HUES6 (cell line): ENCODE data around the gene AKT1.

Source experiments
- H3K27ac ChIP-seq: 2 replicates; pipeline ENCODE4 v1.7.0; 2013; ENCODE audit warnings: low read depth, mild to moderate bottlenecking, low read length, inconsistent platforms
- H3K27me3 ChIP-seq: 2 replicates; pipeline ENCODE4 v1.6.1; 2013; ENCODE audit warnings: low read length; ENCODE audit not compliant: control insufficient read depth, insufficient read depth
- H3K36me3 ChIP-seq: 2 replicates; pipeline ENCODE4 v1.6.1; 2013; ENCODE audit warnings: low read length; ENCODE audit not compliant: control insufficient read depth, insufficient read depth
- H3K4me1 ChIP-seq: 2 replicates; pipeline ENCODE4 v1.6.1; 2013; ENCODE audit warnings: low read length; ENCODE audit not compliant: control insufficient read depth, insufficient read depth
- H3K4me3 ChIP-seq: 2 replicates; pipeline ENCODE4 v1.5.1; 2013; ENCODE audit warnings: low read depth, low read length
- H3K9ac ChIP-seq: one replicate; pipeline ENCODE4 v1.6.1; 2013; ENCODE audit warnings: mild to moderate bottlenecking, low read length
- H3K9me3 ChIP-seq: 2 replicates; pipeline ENCODE4 v1.6.1; 2013; ENCODE audit warnings: low read depth, low read length; ENCODE audit not compliant: control insufficient read depth, insufficient read depth

Gene AKT1

DNA sequence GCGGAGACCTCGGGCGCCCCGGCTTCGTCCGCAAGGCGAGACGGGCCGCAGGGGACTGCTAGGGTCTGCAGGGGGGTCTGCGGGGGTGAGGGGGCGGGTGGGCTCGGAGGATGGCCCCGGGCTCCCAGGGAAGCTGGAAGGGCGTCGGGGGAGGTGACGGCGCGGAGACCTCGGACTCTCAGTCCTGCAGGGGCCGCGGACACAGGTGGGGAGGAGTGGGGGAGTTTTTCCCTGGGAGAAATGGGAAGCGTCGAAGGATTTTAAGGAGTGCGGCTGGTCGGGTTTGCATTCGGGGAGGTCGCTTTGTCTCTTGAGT is 31.3 kb upstream of the AKT1 start:
- Histone ChIP-seq H3K27ac (no peak overlapping the region), H3K36me3 (no peaks in the 10 kb centered on the region), H3K9me3 (peaks cover 6% of the 10 kb centered on the region; the same call in 1 of the 2 replicates), H3K4me3 (peak overlapping the region; percentile 64), H3K9ac (peak overlapping the region; percentile 31), H3K27me3 (peaks cover 23% of the 10 kb centered on the region), H3K4me1 (0 out of 2 replicates have a peak, but pooled peaks cover 2% of the 10 kb centered on the region)

DNA sequence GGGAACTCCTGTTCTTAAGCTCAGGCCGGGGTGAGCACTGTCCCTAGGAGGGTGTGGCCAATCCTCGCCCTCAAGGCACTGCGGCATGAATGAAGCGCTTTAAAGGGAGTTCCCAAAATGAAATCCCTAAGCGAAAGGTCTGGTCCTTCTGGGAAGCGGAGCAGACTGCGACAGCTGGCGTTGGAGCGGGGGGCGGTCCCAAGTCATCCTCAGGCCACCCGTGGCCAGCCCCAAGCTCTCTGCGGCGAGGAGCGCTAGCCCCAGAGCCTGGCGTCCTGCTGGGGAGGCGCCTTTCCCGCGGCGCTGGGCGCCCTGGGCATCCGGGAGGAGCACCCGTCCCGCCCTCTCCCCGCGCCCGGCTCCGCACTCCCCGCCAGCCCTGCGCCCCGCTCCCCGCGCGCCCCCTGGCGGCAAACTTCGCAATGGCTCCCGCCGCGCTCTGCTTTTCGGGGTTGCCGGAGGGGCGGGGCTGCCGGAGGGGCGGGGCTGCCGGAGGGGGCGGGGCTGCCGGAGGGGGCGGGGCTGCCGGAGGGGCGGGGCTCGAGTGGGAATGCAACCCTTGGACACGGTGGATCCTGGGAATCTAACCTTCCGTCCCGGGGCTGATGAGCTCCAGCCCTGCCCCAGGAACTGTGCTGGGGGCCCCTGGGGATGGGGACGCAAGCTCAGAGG is 30.8 kb upstream of the AKT1 start:
- peak overlapping the region; percentile 92 for H3K4me3 ChIP-seq
- peaks cover 6% of the 10 kb centered on the region; the same call in 1 of the 2 replicates for H3K9me3 ChIP-seq
- no peak overlapping the region for H3K27ac ChIP-seq
- peaks cover 5% of the 10 kb centered on the region; the same call in 1 of the 2 replicates for H3K4me1 ChIP-seq
- H3K9ac ChIP-seq, result peak overlapping the region; percentile 29
- H3K36me3 ChIP-seq, result no peaks in the 10 kb centered on the region
- peaks cover 23% of the 10 kb centered on the region for H3K27me3 ChIP-seq

- Histone ChIP-seq H3K27me3 (peaks cover 23% of the 10 kb centered on the region), H3K27ac (no peak overlapping the region), H3K9me3 (peaks cover 6% of the 10 kb centered on the region; the same call in 1 of the 2 replicates), H3K36me3 (no peaks in the 10 kb centered on the region), H3K4me3 (no peak overlapping the region), H3K9ac (no peak overlapping the region), H3K4me1 (peaks cover 16% of the 10 kb centered on the region)
These were observed 28.9 kb upstream of the AKT1 start for GRCh38 chr14:104824353-104824997.

- no peak overlapping the region for H3K27ac ChIP-seq
- H3K9me3 ChIP-seq, result peaks cover 6% of the 10 kb centered on the region; the same call in 1 of the 2 replicates
- no peak overlapping the region for H3K9ac ChIP-seq
- H3K4me1 ChIP-seq, result peaks cover 16% of the 10 kb centered on the region
- H3K27me3 ChIP-seq, result peaks cover 23% of the 10 kb centered on the region
- no peak overlapping the region for H3K4me3 ChIP-seq
- H3K36me3 ChIP-seq, result no peaks in the 10 kb centered on the region
These were observed 27.5 kb upstream of the AKT1 start for GRCh38 chr14:104822821-104823615.

GRCh38 chr14:104821971-104822608 is 26.5 kb upstream of the AKT1 start:
- Histone ChIP-seq H3K4me1 (peaks cover 14% of the 10 kb centered on the region), H3K36me3 (no peaks in the 10 kb centered on the region), H3K27ac (no peak overlapping the region), H3K9me3 (peaks cover 6% of the 10 kb centered on the region; the same call in 1 of the 2 replicates), H3K4me3 (no peak overlapping the region), H3K27me3 (peaks cover 18% of the 10 kb centered on the region), H3K9ac (no peak overlapping the region)

- Histone ChIP-seq H3K27ac (no peak overlapping the region), H3K9ac (peak overlapping the region; percentile 5), H3K4me3 (no peak overlapping the region), H3K9me3 (peaks cover 6% of the 10 kb centered on the region; the same call in 1 of the 2 replicates), H3K36me3 (no peaks in the 10 kb centered on the region), H3K27me3 (peaks cover 16% of the 10 kb centered on the region), H3K4me1 (peaks cover 14% of the 10 kb centered on the region)
These were observed 25.8 kb upstream of the AKT1 start for GRCh38 chr14:104821229-104821945.

GRCh38 chr14:104820669-104821228 is 25.2 kb upstream of the AKT1 start:
- H3K9ac ChIP-seq, result no peak overlapping the region
- H3K36me3 ChIP-seq, result no peaks in the 10 kb centered on the region
- no peak overlapping the region for H3K27ac ChIP-seq
- peaks cover 14% of the 10 kb centered on the region for H3K4me1 ChIP-seq
- peaks cover 15% of the 10 kb centered on the region for H3K27me3 ChIP-seq
- peaks cover 6% of the 10 kb centered on the region; the same call in 1 of the 2 replicates for H3K9me3 ChIP-seq
- H3K4me3 ChIP-seq, result no peak overlapping the region

DNA sequence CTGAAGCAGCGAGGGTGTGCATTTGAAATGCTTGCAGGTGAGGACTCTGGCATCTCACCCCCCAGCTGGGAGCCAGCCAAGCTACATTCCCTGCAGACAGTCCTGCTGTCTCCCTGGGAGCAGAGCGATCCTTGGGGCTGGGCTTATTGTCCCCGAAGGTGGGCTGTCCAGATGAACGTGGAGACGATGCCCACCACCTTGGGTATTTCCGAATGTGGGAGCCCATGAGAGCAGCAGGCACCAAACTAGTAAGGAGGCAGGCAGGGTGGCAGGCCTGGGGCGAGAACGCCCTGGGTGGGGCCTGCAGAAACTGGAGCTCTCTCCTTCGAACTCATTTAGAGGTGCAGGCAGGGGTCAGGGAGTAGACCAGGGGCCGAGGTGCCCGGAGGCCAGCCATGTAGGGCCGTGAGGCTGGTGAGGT is 23.8 kb upstream of the AKT1 start:
- H3K36me3 ChIP-seq, result no peaks in the 10 kb centered on the region
- no peak overlapping the region for H3K4me3 ChIP-seq
- H3K27me3 ChIP-seq, result peaks cover 2% of the 10 kb centered on the region
- H3K9me3 ChIP-seq, result no peaks in the 10 kb centered on the region
- no peak overlapping the region for H3K9ac ChIP-seq
- H3K27ac ChIP-seq, result no peak overlapping the region
- H3K4me1 ChIP-seq, result peaks cover 14% of the 10 kb centered on the region

- Histone ChIP-seq H3K36me3 (no peaks in the 10 kb centered on the region), H3K9me3 (no peaks in the 10 kb centered on the region), H3K4me1 (peaks cover 14% of the 10 kb centered on the region), H3K9ac (no peak overlapping the region), H3K27me3 (no peaks in the 10 kb centered on the region), H3K27ac (no peak overlapping the region), H3K4me3 (no peak overlapping the region)
These were observed 23.2 kb upstream of the AKT1 start for GRCh38 chr14:104818714-104819161.
